ENCODE data around the gene OR5AK2.

Gene OR5AK2

GRCh38 chr11:57015679-57016078 lies 27.0 kb downstream of the OR5AK2 start:
- H3K9me3 ChIP-seq: no peaks in the 10 kb centered on the region
- no peaks in the 10 kb centered on the region for H3K4me1 ChIP-seq
- no peak overlapping the region for H3K4me3 ChIP-seq (ENCODE audit: low read depth, low read length)
- no peak for DNase-seq
- no peak for TF ChIP-seq CTCF (IDR thresholded peaks at IDR 0.05; ENCODE audit: low read depth, low read length)
- no peaks in the 10 kb centered on the region for H3K27me3 ChIP-seq
- no peaks in the 10 kb centered on the region for H3K36me3 ChIP-seq

- no peaks in the 10 kb centered on the region for H3K9me3 ChIP-seq
- DNase-seq: no peak
- no peaks in the 10 kb centered on the region for H3K4me1 ChIP-seq
Observed at GRCh38 chr11:57031556-57031955, 42.8 kb downstream of the OR5AK2 start.

More at GRCh38 chr11:57031556-57031955, 42.8 kb downstream of the OR5AK2 start:
- Histone ChIP-seq H3K4me3 (ENCODE audit: low read depth, low read length) (no peak overlapping the region), H3K27me3 (no peaks in the 10 kb centered on the region), H3K36me3 (no peaks in the 10 kb centered on the region)
- TF ChIP-seq CTCF (IDR thresholded peaks at IDR 0.05; ENCODE audit: low read depth, low read length): no peak

All from BE2C (cell line).